Mucosa of rectum (tissue), 2 donors: ENCODE results near the gene IGF2BP2.

Source experiments
- H3K27ac ChIP-seq, 2 donors: one replicate each; pipeline ENCODE4 v1.7.0; 2013; ENCODE audit warnings: inconsistent platforms in 2 of 2, low read depth in 2 of 2, low read length in 2 of 2
- H3K27me3 ChIP-seq, 2 donors: one replicate each; pipeline ENCODE4 v1.7.0; 2013; ENCODE audit warnings: low read length in 2 of 2; ENCODE audit not compliant: control insufficient read depth in 2 of 2, insufficient read depth in 2 of 2
- H3K36me3 ChIP-seq, 2 donors: one replicate each; pipeline ENCODE4 v1.7.0; 2013; ENCODE audit warnings: low read length in 2 of 2; ENCODE audit not compliant: control insufficient read depth in 2 of 2, insufficient read depth in 2 of 2
- H3K4me1 ChIP-seq, 2 donors: one replicate each; pipeline ENCODE4 v1.7.0; 2013; ENCODE audit warnings: low read length in 2 of 2, mild to moderate bottlenecking in 1 of 2; ENCODE audit not compliant: control insufficient read depth in 2 of 2, insufficient read depth in 2 of 2
- H3K4me3 ChIP-seq, 2 donors: one replicate each; pipeline ENCODE4 v1.7.0; 2013; ENCODE audit warnings: low read length in 2 of 2
- H3K9ac ChIP-seq, 2 donors: one replicate each; pipeline ENCODE4 v1.7.0; 2013; ENCODE audit warnings: low read length in 2 of 2, low read depth in 1 of 2, mild to moderate bottlenecking in 1 of 2
- H3K9me3 ChIP-seq, 2 donors: one replicate each; pipeline ENCODE4 v1.7.0; 2013; ENCODE audit warnings: low read length in 2 of 2; ENCODE audit not compliant: control insufficient read depth in 2 of 2
- donor health status: healthy.
- donor health status: Normal muscosa, but diverticular disease.

Gene IGF2BP2

DNA sequence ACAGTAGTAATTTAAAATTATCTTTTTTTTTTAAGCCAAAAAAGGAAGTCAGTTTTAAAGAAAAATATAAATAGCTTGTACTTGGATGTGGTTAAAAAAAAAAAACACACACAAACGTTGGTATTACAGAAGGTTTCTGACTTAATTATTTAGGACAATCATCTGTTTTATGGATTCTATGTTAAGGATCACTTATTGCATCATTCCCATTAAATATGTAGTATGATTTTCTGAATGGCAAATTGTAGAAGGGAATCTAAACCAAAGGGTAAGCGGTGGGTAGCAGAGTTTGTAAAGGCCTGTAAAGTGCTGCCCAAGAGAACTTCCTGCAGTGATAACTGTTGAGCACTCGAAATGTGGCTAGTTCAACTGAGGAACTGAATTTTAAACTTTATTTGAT, 230.8 kb downstream of the IGF2BP2 start:
- Histone ChIP-seq H3K4me1 (peaks cover 0 to 1% of the 10 kb centered on the region in 2 donors), H3K27ac (no peak overlapping the region), H3K9me3 (no peaks in the 10 kb centered on the region), H3K9ac (no peak overlapping the region), H3K4me3 (no peak overlapping the region), H3K36me3 (peaks cover 0 to 11% of the 10 kb centered on the region in 2 donors), H3K27me3 (no peaks in the 10 kb centered on the region)
